ENCODE measurements around the gene SART1.

SART1 gene

DNA sequence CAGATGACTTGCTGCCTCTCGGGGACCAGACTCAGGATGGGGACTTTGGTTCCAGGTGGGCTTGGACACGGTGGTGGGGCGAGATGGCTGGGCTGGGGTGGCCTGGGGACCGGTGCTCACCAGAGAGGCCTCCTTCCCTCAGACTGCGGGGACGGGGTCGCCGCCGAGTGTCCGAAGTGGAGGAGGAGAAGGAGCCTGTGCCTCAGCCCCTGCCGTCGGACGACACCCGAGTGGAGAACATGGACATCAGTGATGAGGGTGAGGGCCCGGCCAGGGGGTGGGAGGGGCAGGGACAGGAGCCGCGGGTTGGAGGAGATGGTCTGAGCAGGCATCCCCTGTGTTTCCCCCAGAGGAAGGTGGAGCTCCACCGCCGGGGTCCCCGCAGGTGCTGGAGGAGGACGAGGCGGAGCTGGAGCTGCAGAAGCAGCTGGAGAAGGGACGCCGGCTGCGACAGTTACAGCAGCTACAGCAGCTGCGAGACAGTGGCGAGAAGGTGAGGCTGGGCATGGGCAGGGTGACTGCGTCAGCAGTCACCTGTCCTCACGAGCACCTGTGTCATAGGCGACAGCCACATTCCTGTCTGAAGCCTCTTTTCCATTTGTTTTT, 5.9 kb downstream of the SART1 start:
- no peak for DNase-seq

DNA sequence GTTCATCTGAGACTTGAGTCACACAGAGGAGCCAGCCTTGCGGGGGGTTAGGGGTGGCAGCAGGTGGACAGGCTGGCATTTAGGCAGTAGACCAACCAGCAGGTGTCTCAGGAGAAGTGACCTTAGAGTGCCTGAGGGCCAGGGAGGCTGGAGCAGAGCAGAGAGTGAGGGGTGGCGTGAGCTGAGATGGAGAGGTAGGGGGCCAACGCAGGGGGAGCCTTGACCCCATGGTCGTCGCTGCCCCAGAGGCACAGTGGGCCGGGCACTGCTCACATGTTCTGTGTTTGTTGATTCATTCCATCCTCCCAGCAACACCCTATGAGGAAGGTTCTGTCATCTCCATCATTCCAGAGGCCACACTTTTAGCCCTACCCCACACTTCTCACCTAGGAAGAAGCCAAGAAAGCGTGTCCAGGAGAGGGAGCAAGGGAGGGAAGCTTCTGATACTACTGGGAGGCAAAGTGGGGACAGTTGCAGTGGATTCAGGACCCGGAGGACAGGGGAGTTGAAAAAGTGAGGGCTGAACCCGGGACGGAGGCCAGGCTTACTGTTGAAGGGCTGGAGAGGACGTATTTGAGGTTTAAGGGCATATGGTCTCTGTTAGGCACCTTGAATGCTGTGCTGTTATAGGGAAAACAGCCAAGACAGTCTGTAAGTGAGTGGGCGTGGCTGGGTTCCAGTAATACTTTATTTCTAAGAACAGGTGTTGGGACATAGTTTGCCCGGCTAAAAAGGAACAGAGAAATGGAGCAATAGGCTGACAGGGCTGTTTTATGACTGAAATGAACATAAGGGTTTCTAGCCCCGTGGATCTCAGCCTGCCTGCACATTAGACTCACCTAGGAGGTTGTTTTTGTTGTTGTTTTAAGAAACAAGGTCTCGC, 7.3 kb downstream of the SART1 start:
- DNase-seq = no peak

DNA sequence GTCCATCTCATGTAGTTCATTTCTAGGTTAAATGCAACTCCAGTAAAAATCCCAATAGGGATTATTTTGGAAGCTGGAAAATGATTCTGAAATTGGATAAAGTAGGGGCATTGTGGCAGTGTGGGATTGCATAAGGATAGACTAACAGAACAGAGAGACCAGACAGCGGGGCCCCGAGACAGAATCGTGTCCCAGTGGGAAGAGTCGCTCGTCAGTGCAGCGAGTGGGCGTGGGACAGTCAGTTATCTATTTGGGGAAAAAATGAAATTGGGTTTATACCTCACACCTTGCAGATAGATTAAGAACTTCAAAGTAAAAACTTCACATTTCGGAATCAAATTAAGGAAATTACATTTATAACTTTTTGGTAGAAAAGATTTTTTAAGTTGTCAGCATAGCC, 10.6 kb downstream of the SART1 start:
- DNase-seq = no peak

DNA sequence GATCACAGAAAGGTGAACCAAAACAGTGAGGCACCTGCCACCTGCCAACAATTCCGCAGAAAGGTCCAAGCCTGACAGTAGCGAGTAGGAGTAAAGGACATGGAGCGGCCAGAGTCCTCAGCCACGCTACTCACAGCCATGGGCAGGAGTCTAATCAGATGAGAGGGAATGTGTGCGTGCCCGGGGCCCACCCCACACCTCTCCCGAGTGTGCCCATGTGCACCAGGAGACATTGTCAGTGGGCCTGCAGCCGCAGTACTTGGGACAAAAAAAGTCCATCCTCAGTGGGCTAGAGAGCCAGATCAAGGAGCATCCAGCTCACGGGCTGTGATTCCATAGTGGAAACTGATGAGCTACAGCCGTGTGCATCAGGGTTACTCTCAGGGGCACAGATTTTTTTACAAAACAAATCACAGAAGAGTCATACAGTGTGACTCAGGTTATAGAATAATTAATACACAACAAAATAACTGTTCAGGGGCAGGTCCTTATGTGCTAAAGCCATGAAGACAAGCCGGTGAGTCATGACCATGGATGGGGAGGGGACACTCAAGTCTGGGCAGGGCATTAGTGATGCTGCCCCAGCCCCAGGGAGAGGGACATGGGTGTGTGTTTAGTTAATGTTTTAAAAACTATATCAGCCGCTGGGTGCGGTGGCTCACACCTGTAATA, 12.0 kb downstream of the SART1 start:
- no peak for DNase-seq

DNA sequence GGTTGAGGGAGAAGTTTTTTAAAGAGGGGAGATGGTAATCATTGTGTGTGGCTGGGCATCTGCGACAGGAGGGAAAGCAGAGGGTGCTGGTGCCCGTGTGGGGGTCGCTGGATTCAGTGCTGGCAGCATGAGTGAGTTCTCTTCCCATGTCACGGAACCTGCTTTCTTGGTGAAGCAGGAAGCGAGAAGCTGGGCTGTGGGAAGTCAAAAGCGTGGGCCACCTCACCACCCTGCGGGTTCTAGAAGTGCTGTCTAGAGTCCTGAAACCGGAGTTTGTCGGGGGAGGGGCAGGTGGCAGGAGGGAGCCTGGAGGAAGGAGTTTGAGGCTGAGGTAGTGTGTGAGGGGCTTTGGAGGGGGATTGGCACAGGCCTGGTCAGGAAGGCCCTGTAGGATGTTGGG, 14.2 kb downstream of the SART1 start:
- no peak for DNase-seq

DNA sequence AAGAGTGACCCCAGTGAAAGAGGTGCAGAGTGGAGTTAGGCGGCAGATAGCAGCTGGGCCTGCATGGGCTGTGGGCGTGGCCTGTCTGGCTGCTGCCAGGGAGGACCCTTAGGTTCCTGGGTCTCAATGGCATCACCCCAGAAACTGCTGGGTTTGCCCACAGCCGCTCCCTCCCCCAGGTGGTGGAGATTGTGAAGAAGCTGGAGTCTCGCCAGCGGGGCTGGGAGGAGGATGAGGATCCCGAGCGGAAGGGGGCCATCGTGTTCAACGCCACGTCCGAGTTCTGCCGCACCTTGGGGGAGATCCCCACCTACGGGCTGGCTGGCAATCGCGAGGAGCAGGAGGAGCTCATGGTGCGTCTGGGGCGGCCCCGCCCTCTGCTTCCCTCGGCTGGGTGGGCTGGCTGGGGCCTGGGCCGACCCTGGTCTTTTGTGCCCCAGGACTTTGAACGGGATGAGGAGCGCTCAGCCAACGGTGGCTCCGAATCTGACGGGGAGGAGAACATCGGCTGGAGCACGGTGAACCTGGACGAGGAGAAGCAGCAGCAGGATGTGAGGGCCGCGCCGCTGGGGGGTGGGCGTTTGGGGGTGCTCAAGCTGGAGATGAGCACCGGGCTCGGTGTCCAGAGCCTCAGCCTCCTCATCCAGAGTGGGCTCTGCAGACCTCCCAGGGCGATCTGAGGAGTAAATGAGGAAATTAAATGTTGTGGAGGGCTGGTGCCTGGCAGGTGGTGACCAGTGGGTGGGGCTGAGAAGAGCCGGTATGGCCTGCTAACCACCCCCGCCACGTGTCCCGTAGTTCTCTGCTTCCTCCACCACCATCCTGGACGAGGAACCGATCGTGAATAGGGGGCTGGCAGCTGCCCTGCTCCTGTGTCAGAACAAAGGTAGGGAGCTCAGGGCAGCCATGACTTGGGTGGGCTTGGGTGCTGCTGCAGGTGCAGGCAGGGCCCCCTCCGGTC, 15.0 kb downstream of the SART1 start:
- DNase-seq = no peak

DNA sequence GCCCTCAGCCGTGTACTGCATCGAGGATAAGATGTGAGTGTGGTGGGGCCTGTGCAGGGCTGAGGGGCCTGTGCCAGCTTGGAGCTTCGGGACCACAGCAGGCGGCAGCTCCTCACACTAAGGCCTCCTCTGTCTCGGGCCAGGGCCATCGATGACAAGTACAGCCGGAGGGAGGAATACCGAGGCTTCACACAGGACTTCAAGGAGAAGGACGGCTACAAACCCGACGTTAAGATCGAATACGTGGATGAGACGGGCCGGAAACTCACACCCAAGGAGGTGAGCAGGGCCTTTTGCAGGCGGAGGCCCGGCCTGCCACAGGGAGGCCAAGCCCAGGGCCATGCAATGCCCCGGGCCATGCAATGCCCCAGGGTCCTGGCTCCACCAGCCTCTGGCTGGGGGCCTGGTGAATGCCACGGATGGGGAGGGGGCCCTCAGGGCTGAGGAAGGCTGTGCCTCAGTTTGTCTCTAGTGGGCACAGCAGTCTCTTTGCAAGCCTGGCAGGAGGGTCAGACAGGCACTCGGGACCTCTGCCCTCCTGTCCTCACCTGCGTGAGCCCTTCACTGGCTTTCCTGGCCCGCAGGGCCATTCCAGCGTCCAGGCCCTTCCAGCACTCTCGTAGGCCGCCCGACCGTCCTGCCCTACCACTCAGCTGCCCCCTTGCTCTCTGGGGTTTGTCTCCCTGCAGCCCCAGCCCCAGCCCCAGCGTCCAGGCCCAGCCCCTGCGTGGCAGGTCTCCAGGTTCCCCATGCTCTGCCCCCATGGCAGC, 16.3 kb downstream of the SART1 start:
- no peak for DNase-seq

DNA sequence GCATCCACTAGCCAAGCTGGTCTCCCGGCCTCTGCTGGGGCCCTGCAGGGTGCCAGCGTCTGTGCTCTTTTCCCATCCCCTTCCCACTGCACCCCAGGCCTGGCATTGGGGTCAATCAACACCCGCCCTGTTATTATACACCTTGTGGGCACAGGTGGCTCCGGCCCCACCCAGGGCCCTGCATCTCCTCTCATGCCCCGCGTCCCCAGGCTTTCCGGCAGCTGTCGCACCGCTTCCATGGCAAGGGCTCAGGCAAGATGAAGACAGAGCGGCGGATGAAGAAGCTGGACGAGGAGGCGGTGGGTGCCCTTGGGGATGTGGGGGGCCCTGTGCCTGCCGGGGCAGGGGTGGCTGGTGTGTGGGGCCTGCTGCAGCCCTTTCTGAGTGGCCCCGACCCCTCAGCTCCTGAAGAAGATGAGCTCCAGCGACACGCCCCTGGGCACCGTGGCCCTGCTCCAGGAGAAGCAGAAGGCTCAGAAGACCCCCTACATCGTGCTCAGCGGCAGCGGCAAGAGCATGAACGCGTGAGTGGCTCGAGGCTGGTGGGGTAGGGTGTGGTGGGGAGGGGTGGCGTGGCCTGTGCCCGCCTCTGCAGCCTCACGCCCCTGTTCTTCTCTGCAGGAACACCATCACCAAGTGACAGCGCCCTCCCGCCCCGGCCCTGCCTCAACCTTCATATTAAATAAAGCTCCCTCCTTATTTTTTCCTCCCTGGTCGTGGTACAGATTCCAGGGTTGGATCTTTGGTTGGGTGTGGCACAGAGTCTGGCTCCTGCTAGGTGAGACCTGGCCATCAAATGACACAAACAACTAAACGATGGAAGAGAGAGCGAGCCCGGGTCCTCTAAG, 17.1 kb downstream of the SART1 start:
- no peak for DNase-seq

DNA sequence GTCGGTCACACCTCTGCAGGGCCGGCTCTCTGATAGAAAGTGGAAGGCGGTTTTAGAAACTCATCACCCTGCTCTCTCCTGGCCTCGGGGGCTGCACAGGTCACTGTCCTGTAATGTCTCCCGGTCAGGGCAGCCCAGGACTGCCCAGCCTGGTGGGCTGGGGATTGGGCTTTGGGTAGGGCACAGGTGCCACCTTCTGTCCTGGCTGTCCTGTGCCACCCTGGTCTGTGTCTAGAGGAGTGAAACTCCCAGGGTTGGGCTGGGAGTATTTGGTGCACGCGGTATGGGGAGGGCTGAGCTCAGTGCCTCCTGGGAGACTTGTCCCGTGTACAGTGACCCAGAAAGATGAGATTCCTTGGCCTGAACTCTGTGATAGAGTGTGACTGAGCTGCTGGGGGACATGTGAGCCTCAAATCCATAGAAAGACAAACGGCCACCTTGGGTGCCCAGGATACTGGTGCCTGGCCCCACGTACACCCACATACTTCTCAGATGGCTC, 17.8 kb downstream of the SART1 start:
- DNase-seq = no peak

DNA sequence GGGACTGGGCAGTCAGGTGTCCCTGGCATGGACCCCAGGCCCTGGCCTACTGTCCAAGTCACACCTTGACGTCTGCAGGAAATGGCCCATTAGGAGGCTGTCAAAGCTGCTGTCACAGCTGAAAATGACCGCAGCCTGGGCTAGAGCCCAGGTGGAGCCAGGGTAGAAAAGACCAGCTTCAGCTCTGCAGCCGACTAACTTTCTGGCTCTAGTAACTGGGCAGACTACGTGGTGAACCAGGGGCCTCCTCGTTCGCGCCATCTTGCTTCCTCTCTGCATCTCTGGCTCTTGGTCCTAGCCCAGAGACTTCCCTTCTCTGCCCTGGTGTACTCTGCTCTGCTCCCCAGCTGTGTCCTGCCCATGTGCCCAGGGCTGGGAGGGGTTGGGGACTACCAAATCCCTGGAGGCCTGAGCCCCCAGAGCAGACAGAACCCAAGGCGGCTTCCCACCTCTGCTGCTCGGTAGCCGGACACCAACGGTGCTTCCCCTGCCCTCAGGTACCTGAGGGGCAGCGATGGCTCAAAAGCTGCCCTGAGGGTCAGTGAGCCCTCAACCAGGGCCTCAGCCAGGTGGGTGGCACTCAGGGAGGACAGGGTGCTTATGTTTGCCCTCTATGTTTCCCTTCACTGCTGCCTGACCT, 19.7 kb downstream of the SART1 start:
- no peak for DNase-seq

DNA sequence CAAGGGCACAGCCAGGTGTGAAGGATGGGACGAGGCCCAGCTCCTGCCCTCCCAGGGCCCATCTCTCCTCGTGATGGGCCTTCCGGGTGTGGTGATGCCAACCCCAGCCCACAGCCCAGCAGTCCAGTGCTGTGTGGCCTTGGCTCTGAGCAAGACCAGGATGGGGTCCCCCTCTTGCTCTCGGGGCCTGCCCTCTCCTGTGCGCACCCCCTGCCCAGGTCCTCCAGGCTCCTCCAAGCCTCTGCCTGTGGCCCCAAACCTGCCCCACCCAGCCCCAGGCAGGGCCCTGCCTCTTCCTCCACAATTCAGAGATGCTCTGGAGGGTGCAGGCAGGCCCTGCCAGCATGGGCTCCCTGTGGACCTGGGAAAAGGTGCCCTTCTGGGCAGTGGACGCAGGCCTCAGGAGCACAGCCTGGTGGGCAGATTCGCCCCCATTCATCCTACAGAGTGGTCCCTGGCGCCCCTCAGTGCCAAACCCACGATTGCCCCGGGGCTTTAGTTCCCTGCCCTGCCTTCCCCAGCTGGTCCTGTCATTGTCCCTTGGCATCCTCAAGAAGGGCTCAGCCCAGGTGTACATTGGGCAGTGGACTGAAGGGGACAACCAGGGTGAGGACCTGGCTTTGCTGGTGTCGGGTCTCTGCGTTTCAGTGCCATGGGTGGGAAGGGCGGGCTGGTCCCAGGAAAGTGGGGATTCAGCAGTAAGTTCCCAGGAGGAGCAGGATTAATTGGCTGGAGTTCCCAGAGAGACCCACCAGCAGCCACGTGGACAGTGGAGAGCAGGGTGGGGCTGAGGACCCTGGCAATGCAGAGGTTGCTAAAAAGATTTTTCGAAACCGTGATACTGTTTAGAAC, 20.7 kb downstream of the SART1 start:
- DNase-seq = no peak

DNA sequence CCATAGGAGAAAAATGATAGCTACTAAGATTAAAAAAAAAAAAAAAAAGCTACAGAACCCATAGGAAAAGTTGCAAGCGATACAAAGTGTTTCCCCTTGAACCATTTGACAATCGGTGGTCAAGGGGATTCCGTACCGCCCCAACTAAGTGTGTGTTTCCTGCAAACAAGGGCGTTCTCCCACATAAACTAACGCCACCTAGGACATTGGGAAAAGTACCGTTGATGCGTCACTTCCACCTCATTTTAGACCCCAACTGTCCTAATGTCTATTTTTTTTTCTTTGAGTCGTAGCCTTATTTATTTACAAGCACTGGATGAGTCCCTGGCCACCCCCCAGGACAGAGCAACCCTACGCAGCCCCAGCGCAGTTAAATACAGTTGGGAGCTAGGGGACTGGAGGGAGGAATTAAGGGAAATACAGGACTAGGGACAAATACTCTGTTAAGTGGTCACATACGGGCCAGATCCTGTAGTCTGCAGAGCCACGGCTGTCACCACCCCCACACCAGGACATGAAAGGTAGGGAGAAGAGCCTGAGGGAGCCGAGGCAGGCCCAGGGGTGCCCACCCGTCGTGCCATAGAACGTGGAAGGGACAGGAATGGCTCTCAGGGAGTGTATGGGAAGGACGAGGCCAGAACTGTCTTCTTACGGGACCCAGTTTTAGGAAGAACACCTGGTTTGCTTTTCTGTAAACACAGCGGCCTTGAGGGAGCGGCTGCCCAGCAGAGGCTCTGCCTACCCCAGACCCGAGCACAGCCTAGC, 21.5 kb downstream of the SART1 start:
- DNase-seq = no peak

DNA sequence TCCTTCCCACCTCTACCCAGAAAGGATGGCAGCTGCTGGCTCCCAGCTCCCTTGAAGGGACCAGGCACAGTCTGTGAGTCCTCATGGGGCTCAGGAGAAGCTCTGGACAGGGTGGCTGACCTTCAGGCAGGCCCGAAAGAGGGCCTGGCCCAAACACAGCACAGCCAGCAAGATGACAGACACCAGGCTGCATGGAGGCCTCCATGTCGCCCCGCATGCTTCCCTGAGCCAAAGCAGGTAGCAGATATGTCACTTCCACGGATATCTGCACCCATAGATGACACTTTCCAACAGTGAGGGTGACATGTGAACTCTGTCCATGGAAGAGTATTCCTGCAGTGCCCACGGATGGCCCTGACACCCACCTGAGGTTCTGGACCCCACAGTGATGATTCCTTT, 22.1 kb downstream of the SART1 start:
- no peak for DNase-seq

DNA sequence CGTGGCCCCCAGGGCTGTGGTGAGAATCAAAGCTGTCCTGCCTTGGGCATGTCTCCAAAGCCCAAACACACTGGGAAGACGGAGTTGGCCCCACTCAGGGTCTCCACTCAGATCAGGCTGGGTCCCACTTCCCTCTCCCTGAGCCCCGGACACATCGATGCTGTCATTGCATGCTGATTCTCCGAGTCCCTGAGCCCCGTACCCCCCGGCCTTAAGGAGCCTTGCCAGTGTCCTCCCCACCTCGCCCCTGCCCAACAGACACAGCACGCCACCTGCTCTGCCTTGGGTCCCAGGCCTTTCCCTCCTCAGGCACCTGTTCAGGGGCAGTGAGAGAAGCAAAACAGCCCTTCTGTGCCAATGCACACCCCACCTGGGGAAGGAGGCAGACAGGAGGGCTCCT, 25.8 kb downstream of the SART1 start:
- DNase-seq = no peak

DNA sequence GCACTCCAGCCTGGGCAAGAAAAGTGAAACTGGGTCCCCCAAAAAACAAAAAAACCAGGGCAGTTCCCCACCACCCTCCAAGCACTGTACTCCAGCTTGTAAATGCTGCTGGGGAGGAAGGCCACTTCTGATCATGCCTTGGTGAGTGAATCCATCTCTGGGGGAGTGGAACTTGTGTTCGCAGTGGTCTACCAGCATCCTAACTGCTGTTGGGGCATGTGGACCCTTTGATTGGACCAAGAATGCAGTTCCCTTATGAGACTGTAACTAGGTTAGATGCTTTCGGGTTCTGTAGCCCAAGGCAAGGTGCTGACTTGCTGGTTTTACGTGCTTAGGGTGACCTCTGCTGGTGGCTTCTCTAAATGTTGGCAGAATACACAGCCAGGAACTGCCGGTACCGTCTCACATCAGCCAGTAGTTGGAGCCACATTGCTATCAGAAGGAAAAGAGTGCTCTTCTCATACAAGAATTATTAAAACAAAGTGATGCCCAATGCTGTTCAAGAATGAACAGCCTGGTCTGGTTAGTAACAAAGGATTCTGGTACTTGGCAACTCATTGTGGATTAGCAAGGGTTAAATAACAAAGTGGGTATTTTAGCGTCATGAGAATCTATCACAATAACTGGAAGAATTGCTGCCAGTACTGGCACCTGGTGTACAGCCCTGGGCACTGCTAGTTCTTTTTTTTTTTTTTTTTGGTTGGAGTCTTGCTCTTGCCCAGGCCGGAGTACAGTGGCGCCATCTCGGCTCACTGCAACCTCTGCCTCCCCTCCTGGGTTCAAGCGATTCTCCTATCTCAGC, 27.5 kb downstream of the SART1 start:
- peak; percentile 80 for DNase-seq

DNA sequence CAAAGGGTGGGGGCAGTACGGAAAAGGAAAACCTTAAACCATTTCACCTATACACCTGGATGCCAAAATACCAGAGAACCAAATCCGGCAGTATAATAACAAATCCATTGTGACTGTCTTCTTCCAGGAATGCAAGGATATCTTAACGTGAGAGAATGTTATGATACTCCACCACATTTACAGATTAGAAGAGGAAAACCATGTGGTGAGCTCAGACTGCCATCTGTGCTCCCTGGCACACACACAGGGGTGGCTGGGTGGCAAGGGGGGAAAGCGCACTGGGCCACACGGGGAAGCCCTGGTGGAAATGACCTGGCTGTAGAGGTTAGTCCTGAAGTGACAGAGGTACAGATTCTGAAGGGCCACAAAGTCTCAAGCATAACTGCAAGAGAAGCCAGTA, 30.5 kb downstream of the SART1 start:
- no peak for DNase-seq

DNA sequence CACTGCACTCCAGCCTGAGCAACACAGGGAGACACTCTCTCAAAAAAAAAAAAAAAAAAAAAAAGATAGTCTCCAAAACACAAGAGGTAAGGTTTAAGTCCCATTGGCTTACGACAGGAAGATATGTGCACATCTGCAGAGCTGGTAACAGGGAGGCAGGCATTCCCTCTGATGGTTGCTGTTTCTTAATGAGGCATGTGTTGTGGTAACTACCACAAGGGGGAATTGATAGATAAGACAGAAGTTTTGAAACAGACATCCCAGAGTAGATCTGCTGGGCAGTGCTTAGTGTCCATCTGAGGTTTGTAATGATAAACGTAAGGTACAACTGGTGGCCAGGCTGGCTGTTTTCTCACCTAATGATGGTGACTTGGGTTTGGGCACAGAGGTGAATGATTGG, 35.8 kb downstream of the SART1 start:
- no peak for DNase-seq
